Germinal center (tissue), 1 donor: Measurements from ENCODE around the gene PPP2R5C.

Source experiments
- DNase-seq: peaks from one replicate; pipeline ENCODE4 v3.0.0; 2012; ENCODE audit warnings: mixed read lengths, low spot score

PPP2R5C gene

GRCh38 chr14:101755591-101756324, 5.8 kb upstream of the PPP2R5C start:
- DNase-seq: no peak

DNA sequence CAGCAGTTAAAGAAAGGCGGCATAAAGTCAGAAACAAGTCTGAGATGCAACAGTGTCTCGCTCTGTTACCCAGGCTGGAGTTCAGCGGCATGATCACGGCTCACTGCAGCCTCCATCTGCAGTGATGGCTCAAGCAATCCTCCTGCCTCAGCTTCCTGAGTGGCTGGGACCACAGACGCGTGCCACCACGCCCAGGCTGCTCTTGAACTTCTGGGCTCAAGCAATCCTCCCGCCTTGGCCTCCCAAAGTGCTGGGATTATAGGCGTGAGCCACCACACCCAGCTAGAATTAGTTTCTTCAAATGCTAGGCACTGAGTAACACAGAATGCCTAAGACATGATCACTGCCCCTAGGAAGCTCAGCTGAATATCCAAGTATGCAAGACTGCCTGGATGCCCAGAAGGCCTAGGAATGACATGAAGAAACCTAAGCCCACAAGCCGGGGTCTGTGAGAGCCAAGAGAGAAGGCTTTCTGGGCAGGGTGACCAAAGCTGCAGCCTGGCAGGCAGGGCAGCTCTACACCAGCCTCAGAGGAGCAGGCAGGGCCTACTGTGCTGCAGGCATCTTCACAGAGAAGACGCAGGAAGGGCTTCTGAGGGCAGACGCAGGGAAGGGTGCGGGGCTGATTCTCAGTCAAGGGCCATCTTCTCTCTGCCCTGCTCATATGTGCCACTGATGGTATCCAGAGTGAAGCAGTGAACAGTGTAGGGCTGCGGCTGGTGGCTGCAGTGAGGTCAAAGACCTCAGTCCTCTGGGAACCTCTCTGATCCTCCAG, 4.3 kb upstream of the PPP2R5C start:
- DNase-seq: no peak

DNA sequence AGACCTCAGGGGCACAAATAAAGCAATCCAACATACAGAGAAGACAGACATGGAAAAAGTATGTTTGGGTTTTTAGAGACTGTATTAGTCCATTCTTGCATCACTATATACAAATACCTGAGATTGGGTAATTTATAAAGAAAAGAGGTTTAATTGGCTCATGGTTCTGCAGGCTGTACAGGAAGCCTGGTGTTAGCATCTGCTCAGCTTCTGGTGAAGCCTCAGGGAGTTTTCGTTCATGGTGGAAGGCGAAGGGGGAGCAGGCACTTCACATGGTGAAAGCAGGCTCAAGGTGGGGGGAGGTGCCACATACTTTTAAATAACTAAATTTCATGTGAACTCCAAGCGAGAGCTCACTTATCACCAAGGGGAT, 3.7 kb upstream of the PPP2R5C start:
- no peak for DNase-seq

- no peak for DNase-seq
Measured at GRCh38 chr14:101758913-101759593, 2.5 kb upstream of the PPP2R5C start.

- DNase-seq: peak; percentile 97
Measured at GRCh38 chr14:101760138-101761011, 1.1 kb upstream of the PPP2R5C start.

DNA sequence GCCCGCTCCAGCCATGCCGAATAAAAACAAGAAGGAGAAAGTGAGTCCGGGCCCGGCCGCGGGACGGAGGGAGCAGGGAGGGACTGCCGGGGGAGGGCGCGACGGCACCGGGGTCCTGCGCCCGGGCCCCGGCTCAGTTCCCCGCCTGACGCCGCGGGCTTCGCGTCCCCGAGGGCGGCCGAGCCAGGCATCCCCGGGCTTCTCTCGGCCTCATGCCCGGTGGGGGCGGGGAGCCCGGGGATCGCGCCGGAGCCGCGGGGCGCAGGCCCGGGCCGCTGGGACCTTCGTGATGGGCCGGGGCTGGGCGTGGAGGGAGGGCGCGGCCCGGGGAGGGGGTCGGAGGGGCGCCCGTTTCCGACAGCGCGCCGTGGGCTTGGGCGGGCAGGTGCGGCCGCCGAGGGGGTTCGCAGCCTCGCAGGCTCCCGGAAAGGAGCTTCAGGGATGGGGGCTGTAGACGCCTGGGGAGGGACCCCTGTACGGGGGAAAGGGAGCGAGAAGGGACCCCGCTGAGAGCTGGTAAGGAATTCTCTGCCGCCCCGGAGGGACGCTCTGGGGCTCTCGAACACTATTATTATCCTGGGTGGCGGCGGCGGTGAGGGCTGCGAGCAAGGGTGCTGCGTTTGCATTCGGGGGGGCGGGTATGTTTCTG, 496 bp downstream of the PPP2R5C start:
- DNase-seq: peak; percentile 50

DNA sequence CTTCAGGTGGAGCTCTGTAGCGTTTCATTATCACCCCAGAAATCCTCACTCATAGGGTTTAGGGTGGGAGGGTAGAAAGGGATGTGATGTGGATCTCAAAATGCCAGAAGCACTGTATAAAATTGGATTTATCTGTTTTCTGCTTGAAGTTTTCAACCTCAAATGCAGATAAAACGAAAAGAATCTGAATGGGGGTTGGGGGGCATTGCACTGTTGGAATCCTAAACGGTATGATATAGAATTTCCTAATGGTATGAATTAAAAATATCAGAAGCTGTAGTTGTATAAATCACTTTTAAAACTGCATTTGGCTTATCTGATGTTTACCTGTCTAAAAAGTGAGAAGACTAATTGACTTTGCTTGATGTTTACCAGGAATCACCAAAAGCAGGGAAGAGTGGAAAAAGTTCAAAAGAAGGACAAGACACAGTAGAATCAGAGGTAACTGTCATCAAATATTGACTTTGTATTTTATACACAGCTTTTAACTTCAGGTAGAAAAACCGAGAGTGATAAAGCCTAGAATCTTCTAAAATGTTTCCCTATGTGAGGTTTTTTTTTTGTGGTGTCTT, 1.1 kb downstream of the PPP2R5C start:
- DNase-seq: no peak

DNA sequence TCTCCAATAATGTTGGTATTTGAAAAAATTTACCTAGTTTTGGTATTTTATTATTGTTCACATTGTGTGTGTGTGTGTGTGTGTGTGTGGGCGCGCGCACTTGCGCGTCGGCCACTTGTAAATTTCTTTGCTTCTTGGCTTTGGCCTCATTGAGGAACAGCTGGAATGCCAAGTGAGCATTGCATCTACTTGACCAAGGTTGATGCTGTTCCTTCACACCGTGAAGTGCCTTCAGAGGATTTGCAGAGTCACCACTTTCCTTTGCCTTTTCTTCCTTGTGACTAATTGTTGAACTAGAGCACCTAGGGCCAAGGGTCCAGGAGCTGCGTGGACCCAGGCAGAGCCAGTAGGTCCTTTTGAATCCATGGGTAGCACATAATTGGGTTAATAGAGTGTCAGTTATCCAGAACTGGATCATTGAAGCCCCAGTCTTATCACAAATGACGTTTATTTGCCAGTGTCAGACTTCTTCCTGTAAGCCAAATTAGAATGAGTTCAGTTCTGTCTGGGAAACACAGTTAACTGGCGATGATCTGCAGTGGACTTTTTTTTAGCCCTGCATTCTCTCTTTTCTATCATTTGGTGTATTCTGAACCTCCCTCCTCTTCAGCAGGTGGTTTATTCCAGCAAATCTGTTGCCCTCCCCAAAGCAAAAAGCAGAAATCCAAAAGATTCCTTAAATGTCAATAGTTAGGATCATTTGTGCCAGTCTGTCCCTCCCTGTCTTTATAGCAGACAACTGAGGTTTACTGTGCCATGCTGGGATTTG, 2.6 kb downstream of the PPP2R5C start:
- no peak for DNase-seq

GRCh38 chr14:101767618-101768362, 6.3 kb downstream of the PPP2R5C start:
- DNase-seq: no peak

DNA sequence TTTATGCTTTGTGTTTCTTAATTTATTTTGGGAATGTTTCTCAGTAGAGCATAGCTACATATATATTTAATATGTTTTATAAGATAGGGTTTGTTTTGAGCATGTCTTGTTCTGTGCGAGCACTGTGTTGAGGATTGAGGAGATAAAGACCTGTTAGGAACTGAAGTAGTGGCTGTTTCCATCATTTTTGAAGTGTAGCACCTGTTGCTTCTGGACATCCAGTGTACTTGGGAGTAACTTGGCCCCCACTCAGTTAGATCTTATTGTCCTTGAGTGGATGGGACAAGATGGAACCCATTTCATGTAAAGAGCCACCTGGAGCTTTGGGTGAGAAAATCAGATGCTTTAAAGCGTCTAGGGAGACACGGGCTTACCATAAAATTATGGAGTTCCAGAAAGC, 8.7 kb downstream of the PPP2R5C start:
- DNase-seq: no peak

DNA sequence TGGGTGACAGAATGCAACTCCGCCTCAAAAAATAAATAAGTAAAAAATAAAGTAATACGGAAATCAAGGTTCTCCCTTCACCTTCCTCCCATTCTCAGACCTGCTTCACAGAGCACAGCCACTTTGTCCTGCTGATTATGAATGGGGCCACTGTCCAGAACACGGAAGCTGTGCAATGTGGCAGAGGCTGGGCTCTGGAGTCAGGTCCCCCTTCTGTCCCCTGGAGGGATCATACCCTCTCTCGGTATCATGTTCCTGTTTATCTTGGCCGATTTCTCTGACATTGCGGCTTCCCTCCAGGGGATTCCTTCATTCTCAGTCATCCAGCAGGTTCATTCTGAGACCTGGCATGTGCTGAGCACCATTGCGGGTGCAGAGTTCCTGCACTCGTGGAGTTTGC, 11.3 kb downstream of the PPP2R5C start:
- no peak for DNase-seq

DNA sequence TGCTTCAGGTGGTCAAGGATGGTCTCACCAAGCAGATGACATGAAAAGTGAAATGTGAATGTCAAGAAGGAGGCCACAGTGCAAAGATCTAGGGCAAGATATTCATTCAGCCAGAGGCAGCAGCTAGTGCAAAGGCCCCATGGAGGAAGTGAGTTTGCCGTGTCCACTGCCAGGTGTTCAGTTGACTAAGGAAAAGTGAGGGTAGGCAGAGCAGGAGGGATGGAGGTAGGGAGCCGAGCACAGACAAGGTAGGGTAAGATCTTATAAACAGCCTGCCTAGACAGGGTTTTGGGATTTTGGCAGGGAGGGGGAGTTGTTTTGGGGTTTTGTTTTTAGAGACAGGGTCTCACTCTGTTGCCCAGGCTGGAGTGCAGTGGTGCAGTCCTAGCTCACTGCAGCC, 11.9 kb downstream of the PPP2R5C start:
- no peak for DNase-seq

- peak; percentile 60 for DNase-seq
Measured at GRCh38 chr14:101774006-101774795, 12.7 kb downstream of the PPP2R5C start.

DNA sequence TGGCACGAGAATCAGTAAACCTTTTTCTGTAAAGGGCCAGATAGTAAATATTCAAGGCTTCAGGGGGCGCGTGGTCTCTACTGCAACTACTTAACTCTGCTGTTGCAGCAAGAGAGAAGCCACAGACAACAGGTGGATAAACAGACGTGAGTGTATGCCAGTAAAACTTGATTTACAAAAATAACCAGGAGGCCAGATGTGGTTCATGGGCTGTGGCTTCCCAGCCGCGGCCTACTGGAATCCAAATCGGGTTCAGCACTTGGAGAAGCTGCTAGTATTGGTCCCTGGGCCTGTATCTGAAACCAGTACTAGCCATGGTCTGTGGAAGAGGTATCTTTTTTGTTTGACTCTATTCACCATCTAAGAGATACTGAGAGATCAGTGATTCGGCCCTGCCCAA, 13.3 kb downstream of the PPP2R5C start:
- no peak for DNase-seq

GRCh38 chr14:101775826-101776225, 14.3 kb downstream of the PPP2R5C start:
- DNase-seq: no peak

DNA sequence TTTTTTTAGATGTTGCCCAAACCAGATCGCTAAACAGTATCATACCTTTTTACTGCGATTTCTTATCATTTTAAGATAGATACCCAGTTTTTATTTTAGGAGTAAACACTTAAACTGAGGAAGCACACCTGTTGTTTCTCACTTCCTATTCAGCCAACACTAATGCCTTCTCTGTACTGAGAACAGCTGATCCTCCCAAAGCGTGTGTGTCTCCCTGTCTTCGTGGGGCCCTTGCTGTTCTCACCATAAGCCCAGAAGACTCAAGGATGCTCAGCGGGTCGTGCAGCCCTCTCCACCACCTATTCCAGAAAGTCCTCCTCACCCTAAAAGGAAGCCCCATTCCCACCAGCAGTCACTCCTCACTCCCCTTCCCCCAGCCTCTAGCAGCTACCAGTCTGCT, 14.8 kb downstream of the PPP2R5C start:
- DNase-seq: peak; percentile 32

DNA sequence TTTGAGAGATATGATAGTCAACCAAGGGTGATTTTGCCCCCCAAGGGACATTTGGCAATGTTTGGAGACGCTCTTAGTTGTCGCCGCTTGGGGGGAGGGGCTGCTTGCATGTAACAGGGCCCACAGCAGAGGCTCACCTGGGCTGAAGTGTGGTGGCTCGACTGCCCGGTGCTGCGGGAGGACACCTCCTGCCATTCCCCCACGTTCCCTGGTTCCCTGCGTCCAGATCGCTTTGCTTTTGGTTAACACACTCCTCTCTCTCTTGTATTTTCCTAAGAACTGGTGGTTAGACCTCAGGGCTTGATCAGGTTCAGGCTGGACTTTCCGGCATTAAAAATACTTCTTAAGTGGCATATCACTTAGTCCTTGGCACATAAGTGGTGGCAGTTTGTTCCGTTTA, 18.9 kb downstream of the PPP2R5C start:
- no peak for DNase-seq

DNA sequence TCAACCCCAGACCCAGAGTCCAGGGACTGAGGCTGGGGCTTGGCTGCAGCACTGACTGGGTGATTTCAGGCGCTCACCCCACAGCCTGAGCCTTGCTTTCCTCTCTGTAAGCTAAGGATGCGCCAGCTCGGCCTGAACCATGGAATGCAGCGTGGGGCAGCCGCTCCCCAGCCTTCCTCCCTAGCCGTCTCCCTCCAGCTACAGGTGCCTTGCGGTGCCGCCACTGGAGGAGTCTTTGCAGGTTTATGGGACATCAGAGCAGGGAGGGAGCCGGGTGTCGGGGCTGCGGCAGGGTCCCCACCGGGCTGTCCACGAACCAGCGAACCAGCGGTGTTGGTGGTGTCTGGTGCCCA, 19.4 kb downstream of the PPP2R5C start:
- DNase-seq: no peak
